ENCODE measurements around the gene RNF213.

The RNF213 gene

DNA sequence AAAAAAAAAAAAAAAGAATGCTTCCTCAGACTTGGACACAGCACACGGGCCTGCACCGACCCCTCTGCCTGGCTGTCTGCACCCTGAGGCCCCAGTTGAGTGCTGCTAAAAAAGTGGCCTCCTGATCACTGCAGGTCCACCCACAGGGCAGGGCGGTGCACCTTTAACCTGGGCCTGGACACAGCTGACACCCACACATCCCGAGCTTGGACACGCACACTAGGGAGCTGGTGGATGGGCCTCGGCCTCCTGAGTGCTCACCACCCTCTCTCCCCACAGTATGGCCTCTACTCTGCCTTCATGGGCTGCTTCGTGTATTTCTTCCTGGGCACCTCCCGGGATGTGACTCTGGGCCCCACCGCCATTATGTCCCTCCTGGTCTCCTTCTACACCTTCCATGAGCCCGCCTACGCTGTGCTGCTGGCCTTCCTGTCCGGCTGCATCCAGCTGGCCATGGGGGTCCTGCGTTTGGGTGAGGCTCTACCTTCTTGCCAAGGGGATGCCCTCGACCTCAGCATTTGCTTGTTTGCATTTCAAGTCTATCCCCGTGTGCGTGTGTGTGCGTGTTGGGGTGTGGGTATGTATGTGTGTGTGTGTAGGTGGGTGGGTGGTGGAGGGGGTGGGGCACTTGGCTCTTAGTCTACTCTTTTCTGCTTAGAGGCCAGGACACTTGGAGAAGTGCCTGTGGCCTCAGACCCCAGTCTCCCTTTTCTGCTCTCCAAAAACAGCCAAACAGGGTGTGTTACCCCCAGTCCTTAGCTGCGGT lies 38.1 kb upstream of the RNF213 start:
- DNase-seq (ENCODE audit: low read depth in 1 of 2, low spot score in 1 of 2): no peak
- Histone ChIP-seq H3K4me3 (replicated peaks; ENCODE audit: insufficient read depth, low read length) (no peak overlapping the region), H3K27me3 (ENCODE audit: insufficient read depth, poor library complexity, severe bottlenecking) (peaks cover 13% of the 10 kb centered on the region), H3K27ac (replicated peaks) (no peak overlapping the region)
- TF ChIP-seq, protein P1, sequence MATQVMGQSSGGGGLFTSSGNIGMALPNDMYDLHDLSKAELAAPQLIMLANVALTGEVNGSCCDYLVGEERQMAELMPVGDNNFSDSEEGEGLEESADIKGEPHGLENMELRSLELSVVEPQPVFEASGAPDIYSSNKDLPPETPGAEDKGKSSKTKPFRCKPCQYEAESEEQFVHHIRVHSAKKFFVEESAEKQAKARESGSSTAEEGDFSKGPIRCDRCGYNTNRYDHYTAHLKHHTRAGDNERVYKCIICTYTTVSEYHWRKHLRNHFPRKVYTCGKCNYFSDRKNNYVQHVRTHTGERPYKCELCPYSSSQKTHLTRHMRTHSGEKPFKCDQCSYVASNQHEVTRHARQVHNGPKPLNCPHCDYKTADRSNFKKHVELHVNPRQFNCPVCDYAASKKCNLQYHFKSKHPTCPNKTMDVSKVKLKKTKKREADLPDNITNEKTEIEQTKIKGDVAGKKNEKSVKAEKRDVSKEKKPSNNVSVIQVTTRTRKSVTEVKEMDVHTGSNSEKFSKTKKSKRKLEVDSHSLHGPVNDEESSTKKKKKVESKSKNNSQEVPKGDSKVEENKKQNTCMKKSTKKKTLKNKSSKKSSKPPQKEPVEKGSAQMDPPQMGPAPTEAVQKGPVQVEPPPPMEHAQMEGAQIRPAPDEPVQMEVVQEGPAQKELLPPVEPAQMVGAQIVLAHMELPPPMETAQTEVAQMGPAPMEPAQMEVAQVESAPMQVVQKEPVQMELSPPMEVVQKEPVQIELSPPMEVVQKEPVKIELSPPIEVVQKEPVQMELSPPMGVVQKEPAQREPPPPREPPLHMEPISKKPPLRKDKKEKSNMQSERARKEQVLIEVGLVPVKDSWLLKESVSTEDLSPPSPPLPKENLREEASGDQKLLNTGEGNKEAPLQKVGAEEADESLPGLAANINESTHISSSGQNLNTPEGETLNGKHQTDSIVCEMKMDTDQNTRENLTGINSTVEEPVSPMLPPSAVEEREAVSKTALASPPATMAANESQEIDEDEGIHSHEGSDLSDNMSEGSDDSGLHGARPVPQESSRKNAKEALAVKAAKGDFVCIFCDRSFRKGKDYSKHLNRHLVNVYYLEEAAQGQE (IDR thresholded peaks at IDR 0.05; ENCODE audit: insufficient replicate concordance, low read depth): no peak
- TF ChIP-seq GABPA (IDR thresholded peaks at IDR 0.05; ENCODE audit: low read depth): no peak
- TF ChIP-seq SPI1 (IDR thresholded peaks at IDR 0.05; ENCODE audit: borderline replicate concordance, low read depth): no peak
- no peak for TF ChIP-seq POLR2AphosphoS5 (IDR thresholded peaks at IDR 0.05; ENCODE audit: low read depth)
- TF ChIP-seq, protein P2, sequence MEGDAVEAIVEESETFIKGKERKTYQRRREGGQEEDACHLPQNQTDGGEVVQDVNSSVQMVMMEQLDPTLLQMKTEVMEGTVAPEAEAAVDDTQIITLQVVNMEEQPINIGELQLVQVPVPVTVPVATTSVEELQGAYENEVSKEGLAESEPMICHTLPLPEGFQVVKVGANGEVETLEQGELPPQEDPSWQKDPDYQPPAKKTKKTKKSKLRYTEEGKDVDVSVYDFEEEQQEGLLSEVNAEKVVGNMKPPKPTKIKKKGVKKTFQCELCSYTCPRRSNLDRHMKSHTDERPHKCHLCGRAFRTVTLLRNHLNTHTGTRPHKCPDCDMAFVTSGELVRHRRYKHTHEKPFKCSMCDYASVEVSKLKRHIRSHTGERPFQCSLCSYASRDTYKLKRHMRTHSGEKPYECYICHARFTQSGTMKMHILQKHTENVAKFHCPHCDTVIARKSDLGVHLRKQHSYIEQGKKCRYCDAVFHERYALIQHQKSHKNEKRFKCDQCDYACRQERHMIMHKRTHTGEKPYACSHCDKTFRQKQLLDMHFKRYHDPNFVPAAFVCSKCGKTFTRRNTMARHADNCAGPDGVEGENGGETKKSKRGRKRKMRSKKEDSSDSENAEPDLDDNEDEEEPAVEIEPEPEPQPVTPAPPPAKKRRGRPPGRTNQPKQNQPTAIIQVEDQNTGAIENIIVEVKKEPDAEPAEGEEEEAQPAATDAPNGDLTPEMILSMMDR (IDR thresholded peaks at IDR 0.05; ENCODE audit: insufficient read depth, low read length): no peak

DNA sequence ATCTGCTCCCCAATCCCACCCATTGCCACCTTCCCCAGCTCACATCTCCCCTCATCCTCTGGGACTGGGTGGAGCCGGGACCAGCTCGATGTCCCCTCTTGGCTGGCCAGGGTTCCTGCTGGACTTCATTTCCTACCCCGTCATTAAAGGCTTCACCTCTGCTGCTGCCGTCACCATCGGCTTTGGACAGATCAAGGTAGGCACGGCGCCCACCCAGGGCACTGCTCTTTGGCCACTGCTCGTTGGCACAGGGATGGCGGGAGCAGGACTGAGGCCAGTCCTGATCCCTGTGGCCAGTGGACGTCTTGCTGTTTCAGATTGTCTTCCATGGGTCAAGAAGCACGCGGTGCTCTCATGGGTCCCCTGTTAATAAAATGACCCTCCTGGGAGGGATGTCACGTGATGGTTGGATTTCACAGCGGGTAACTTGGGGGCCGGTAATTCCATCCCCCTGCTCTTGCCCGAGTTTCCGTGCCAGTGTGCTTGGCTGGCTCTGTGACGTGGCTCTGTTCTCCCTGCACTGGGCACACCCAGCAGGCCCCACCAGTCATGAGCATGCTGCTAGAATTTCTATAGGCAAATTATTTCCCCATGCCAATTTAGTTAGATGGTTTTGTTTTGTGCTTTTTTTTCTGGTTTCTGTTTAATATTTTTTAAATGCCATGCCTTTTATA lies 37.4 kb upstream of the RNF213 start:
- TF ChIP-seq, protein P1 (IDR thresholded peaks at IDR 0.05; ENCODE audit: insufficient replicate concordance, low read depth): no peak
- TF ChIP-seq SPI1 (IDR thresholded peaks at IDR 0.05; ENCODE audit: borderline replicate concordance, low read depth) (no peak), GABPA (IDR thresholded peaks at IDR 0.05; ENCODE audit: low read depth) (no peak)
- TF ChIP-seq, protein P2 (IDR thresholded peaks at IDR 0.05; ENCODE audit: insufficient read depth, low read length): no peak
- DNase-seq (ENCODE audit: low read depth in 1 of 2, low spot score in 1 of 2): no peak
- peaks cover 16% of the 10 kb centered on the region for H3K27me3 ChIP-seq (ENCODE audit: insufficient read depth, poor library complexity, severe bottlenecking)
- no peak overlapping the region for H3K27ac ChIP-seq (replicated peaks)
- no peak overlapping the region for H3K4me3 ChIP-seq (replicated peaks; ENCODE audit: insufficient read depth, low read length)

DNA sequence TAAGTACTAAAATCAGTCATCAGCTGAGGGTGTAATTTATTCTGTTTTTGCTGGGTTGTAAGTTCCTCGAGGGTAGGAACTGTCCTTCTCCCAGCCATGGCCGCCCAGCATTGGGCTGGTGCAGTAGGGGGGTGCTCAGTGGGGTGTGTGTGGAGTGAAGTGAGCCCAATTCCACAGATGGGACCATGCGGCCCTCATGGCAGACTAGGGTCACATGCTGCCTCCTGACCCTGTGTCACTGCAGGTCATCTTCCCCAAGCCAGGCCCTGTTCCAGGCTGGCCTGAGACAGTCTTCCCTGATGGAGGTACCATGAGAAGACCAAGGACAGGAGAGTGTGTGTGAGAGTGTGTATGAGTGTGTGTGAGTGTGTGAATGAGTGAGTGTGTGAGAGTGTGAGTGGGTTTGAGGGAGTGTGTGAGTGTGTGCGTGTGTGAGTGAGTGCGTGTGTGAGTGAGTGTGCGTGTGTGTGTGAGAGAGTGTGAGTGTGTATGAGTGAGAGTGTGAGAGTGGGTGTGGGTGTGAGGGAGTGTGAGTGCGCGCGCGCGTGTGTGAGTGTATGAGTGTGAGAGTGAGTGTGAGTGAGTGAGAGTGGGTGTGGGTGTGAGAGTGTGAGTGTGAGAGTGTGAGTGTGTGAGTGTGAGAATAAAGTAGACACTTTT lies 36.7 kb upstream of the RNF213 start:
- H3K27me3 ChIP-seq (ENCODE audit: insufficient read depth, poor library complexity, severe bottlenecking): peaks cover 16% of the 10 kb centered on the region
- no peak for DNase-seq (ENCODE audit: low read depth in 1 of 2, low spot score in 1 of 2)
- TF ChIP-seq, protein P2 (IDR thresholded peaks at IDR 0.05; ENCODE audit: insufficient read depth, low read length): no peak
- no peak for TF ChIP-seq SPI1 (IDR thresholded peaks at IDR 0.05; ENCODE audit: borderline replicate concordance, low read depth)
- TF ChIP-seq, protein P1 (IDR thresholded peaks at IDR 0.05; ENCODE audit: insufficient replicate concordance, low read depth): no peak
- no peak for TF ChIP-seq POLR2AphosphoS5 (IDR thresholded peaks at IDR 0.05; ENCODE audit: low read depth)
- no peak for TF ChIP-seq GABPA (IDR thresholded peaks at IDR 0.05; ENCODE audit: low read depth)
- H3K27ac ChIP-seq (replicated peaks): no peak overlapping the region
- no peak overlapping the region for H3K4me3 ChIP-seq (replicated peaks; ENCODE audit: insufficient read depth, low read length)
